ENCODE data around the gene QDPR.
"Not testable (repeated sequence)": the region's sequence is repeated elsewhere in the genome, so short reads cannot be mapped to it uniquely, and the experiment has no call there.

QDPR gene

DNA sequence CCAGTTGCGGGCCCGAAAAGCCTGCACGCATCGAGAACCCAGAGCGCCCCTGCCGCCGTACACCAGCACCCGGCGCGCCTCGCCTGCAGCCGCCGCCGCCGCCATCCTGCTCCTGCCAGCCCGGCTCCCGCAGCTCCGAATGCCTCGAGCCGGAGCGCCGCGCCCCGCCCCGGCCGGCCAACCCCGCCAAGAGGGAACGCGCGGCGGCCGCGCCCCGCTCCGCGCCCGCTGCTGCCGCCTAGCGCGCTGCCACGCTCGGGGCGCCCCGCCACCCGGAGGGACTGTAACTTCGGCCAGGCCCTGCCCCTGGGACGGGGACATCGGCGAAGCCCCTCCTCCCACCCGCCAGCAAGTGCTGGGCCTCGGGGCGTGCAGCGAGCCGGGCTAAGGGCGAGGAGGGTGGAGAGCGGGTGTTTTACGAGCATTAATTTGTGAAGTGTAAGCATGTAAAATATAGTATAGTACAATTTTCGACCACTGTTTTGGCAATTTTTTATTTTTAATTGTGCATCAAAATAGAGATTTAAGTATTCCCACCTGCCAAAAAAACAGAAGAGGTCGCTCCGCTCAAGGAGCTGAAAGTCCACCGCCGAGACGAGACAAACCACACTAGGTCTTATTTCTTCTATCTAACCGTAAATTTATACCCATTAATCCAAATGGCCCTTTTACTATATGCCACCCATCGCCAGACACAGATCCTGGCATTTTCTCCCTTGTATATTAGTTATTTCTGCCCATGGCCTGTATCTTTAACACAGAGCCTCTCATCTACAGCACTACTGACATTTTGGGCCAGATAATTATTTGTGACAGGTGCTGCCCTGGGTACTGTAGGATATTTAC is at the start of gene QDPR:
TSS of gene QDPR (minus strand) at position 141 of the 846 bp plus-strand sequence. CDS start at position 105, 36 bp downstream.
- peak; percentile 91 for DNase-seq (ENCODE audit: low spot score)

DNA sequence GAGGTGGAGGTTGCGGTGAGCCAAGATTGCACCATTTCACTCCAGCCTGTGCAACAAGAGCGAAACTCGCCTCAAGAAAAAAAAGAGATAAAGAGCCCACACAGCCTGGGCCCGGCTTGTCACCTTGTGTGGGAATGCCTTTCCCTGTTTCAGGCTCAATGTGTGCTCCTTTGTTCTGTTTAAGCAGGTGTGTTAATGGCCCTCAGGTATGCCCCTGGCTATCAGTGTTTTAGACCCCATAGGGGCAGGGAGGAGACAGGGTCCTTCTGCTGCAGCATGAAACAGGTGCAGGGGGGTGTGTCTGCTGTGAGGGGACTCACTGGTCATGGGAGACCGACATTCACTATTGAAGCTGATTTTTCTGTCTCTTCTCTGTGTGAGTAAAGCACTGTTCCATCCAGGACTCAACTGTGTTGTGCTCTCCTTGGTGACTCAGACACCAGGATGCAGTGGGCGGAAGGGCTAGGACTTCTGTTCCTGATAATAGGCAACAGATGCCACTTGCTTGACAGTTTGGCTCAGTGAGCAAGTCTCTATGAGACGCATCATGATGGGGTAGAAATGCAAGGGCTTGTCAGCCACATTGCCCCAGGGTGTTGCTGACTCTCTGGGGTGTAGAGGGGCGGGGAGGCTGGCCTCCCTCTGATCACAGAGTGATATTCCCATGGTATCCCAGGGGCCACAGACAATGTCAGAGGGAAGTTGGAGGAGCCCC is 49.5 kb upstream of the QDPR start:
- no peak for DNase-seq (ENCODE audit: low spot score)

GRCh38 chr4:17560065-17560673 is 48.3 kb upstream of the QDPR start:
- no peak for DNase-seq (ENCODE audit: low spot score)

DNA sequence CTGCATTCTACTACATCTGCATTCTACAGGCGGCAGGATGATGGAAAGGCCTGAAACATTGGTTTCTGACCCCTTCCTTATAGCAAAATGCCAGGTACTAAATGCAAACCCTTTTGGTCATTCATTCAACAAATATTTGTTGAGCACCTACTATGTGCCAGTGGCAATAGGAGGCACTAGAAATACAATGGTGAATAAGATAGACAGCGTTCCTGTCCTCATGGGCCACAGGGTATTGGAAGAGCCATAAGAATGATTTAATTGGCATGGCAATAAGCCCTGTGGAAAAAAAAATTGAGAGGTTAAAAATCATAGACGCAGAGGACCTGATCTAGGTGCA is 47.8 kb upstream of the QDPR start:
- DNase-seq (ENCODE audit: low spot score) = no peak

GRCh38 chr4:17558941-17559708 is 47.2 kb upstream of the QDPR start:
- no peak for DNase-seq (ENCODE audit: low spot score)

- DNase-seq (ENCODE audit: low spot score) = no peak
These were observed 46.0 kb upstream of the QDPR start for GRCh38 chr4:17557880-17558279.

- no peak for DNase-seq (ENCODE audit: low spot score)
These were observed 44.6 kb upstream of the QDPR start for GRCh38 chr4:17556498-17556897.

DNA sequence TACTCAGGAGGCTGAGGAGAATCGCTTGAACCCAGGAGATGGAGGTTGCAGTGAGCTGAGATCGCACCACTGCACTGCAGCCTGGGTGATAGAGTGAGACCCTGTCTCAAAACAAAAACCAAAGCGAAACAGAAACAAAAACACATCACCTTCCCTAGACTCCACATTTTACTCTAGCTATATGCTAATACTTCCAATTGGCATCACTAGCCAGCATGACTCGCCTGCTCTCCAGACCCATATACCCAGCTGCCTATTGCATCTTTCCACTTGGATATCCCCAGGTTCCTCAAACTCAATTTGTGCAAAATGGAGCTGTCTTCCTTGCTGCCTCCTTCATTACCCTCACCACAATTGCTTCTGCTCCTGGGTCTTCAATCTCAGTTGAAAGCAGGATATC is 42.7 kb upstream of the QDPR start:
- no peak for DNase-seq (ENCODE audit: low spot score)

- DNase-seq (ENCODE audit: low spot score) = no peak
These were observed 40.5 kb upstream of the QDPR start for GRCh38 chr4:17552427-17552826.

- no peak for DNase-seq (ENCODE audit: low spot score)
These were observed 38.7 kb upstream of the QDPR start for GRCh38 chr4:17550549-17550948.

DNA sequence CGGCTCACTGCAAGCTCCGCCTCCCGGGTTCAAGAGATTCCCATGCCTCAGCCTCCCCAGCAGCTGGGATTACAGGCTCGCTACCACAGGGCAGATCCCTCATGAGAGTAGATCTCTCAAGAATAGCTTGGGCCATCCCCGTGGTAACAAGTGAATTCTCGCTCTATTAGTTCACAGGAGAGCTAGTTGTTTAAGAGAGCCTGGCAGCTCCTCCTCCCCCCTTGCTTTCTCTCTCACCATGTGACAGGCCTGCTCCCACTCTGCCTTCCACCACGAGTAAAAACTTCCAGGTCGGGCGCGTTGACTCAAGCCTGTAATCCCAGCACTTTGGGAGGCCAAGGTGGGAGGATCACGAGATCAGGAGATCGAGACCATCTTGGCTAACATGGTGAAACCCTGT is 34.8 kb upstream of the QDPR start:
- DNase-seq (ENCODE audit: low spot score) = no peak

- no peak for DNase-seq (ENCODE audit: low spot score)
These were observed 34.3 kb upstream of the QDPR start for GRCh38 chr4:17546222-17546621.

DNA sequence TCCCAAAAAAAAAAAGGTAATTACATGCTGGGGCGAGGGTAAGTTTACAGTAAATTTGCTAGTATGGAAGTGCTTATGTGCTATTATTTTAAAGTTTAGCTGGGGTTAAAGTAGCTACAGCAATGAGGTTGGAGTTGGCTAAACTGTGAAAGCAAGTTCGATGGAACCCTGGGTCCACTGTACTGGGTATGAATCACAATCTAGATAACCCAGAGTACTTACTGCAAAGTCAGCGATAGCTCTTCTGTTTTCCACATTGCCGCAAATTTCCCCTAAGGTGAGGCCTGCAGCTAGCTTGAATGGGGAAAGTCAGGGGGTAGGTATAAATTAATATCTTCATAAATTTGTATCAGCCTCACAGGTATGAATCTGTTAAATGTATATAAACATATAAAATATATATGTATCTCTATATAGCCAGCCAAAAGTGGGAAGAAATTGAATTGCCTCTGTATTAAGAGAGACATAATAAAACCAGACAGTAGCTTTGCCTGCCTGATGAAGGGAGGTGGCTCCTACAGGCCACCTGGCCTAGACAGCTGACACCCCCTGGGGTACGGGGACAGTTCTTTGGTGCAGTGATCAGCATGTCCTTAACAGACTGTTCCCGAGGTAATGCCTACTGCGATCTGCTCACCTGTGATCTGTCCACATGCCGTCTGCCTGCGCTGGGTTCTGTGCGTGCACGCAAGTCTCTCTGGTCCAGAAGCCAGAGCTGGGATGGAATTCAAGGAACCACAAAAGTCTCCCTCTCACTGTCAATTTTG is 33.7 kb upstream of the QDPR start:
- DNase-seq (ENCODE audit: low spot score) = no peak

DNA sequence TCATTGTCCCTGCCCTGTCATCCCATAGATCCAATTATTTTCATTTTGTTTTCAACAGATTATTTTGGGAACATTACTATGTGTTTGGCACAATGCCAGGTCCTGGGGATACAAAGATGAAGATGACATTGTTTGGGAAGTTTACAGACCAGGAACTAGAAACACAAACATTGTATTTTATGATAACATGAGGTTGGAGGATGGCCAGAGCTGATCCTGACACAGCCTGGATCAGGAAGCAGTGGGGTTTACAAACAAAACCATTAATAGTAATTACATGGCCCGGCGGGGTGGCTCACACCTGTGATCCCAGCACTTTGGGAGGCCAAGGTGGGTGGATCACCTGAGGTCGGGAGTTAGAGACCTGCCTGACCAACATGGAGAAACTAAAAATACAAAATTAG is 32.9 kb upstream of the QDPR start:
- DNase-seq (ENCODE audit: low spot score) = no peak

GRCh38 chr4:17544205-17544604 is 32.3 kb upstream of the QDPR start:
- peak; percentile 50 for DNase-seq (ENCODE audit: low spot score)

DNA sequence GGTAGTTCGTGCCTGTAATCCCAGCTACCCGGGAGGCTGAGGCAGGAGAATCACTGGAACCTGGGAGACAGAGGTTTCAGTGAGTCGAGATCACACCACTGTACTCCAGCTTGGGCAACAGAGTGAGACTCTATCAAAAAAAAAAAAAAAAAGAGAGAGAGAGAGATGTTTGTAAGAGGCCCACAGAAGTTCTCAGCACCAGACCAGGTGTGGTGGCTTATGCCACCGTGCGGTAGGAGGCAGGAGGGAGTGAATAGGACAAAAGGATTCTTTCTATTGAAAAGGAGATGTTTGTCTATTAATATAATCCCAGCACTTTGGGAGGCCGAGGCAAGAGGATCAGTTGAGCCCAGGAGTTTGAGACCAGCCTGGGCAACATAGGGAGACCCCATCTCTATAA is 25.2 kb upstream of the QDPR start:
- not testable (repeated sequence) for DNase-seq (ENCODE audit: low spot score)

- DNase-seq (ENCODE audit: low spot score) = no peak
These were observed 24.0 kb upstream of the QDPR start for GRCh38 chr4:17535906-17536305.

- no peak for DNase-seq (ENCODE audit: low spot score)
These were observed 23.4 kb upstream of the QDPR start for GRCh38 chr4:17535242-17535641.

- DNase-seq (ENCODE audit: low spot score) = no peak
These were observed 22.8 kb upstream of the QDPR start for GRCh38 chr4:17534705-17535104.

- DNase-seq (ENCODE audit: low spot score) = no peak
These were observed 19.8 kb upstream of the QDPR start for GRCh38 chr4:17531538-17532285.

All from HuH-7.5 (cell line).